H1 (cell line): ENCODE data around the gene ATF7. TPM values are rescaled to one million over a fixed set of nuclear protein-coding genes. Genes with fewer than 3 reads are reported as not detected.

Experiments
- CTCF ChIA-PET: fragments of 300-600 bp; sonication (Branson Sonifier 250); formaldehyde crosslinking; loops from one replicate; lab custom pipeline; 2021; ENCODE audit not compliant: partially characterized antibody; lab: Charles Lee
- POLR2A ChIA-PET: fragments of 300-600 bp; sonication (Branson Sonifier 250); formaldehyde crosslinking; loops from one replicate; lab custom pipeline; 2021; ENCODE audit warnings: inconsistent platforms; ENCODE audit not compliant: partially characterized antibody; lab: Charles Lee
- DNase-seq, 2 experiments: peaks; one replicate each; pipeline versions ENCODE4 v3.0.0 to v3.0.0-alpha.2; 2010 to 2022; ENCODE audit warnings: low spot score in 2 of 2, low read depth in 1 of 2, mixed read lengths in 1 of 2
- FAIRE-seq: peaks from 2 replicates; lab custom pipeline; 2011; peaks lifted over from hg19 to GRCh38; lab: Jason Lieb, UNC
- H2AFZ ChIP-seq: 2 replicates; pipeline ENCODE4 v1.8.1; 2012; ENCODE audit warnings: low read length, inconsistent platforms
- H2AK5ac ChIP-seq: 2 replicates; pipeline ENCODE4 v1.6.1; 2013; ENCODE audit warnings: low read depth, low read length
- H2BK120ac ChIP-seq: replicated peaks from 2 replicates; pipeline ENCODE3; 2013; ENCODE audit warnings: low read depth, low read length, inconsistent platforms
- H2BK12ac ChIP-seq: 2 replicates; pipeline ENCODE4 v1.6.1; 2013; ENCODE audit warnings: low read depth, low read length
- H2BK15ac ChIP-seq: 2 replicates; pipeline ENCODE4 v1.6.1; 2013; ENCODE audit warnings: low read length
- H2BK20ac ChIP-seq: 2 replicates; pipeline ENCODE4 v1.6.1; 2013; ENCODE audit warnings: low read length
- H2BK5ac ChIP-seq: 2 replicates; pipeline ENCODE4 v1.6.1; 2013; ENCODE audit warnings: low read depth, low read length
- H3K14ac ChIP-seq: 2 replicates; pipeline ENCODE4 v1.6.1; 2013; ENCODE audit warnings: inconsistent platforms; ENCODE audit not compliant: insufficient read length
- H3K18ac ChIP-seq: 2 replicates; pipeline ENCODE4 v1.6.1; 2013; ENCODE audit warnings: low read length; ENCODE audit errors: extremely low read depth
- H3K23ac ChIP-seq: 2 replicates; pipeline ENCODE4 v1.6.1; 2013; ENCODE audit warnings: inconsistent platforms; ENCODE audit not compliant: insufficient read length
- H3K23me2 ChIP-seq: 2 replicates; pipeline ENCODE4 v1.6.1; 2013; ENCODE audit warnings: low read depth, low read length
- H3K27ac ChIP-seq: 2 replicates; pipeline ENCODE4 v1.6.1; 2011; ENCODE audit warnings: low read depth, low read length, inconsistent platforms
- H3K27me3 ChIP-seq, 4 experiments: replicated peaks in 1 of 4; 1 replicate in 1 of 4; 2 replicates in 3 of 4; pipeline versions ENCODE4 v1.6.1 to v1.8.1; 2011 to 2013; ENCODE audit warnings: low read length in 3 of 4, mild to moderate bottlenecking in 3 of 4, inconsistent platforms in 2 of 4, mixed read lengths in 2 of 4, moderate library complexity in 1 of 4; ENCODE audit not compliant: control insufficient read depth in 3 of 4, insufficient read depth in 3 of 4; ENCODE audit errors: extremely low read depth in 1 of 4
- H3K36me3 ChIP-seq, 4 experiments: 2 replicates each; pipeline versions ENCODE4 v1.6.1 to v1.8.1; 2011 to 2013; ENCODE audit warnings: mild to moderate bottlenecking in 4 of 4, low read length in 3 of 4, moderate library complexity in 2 of 4, control low read depth in 1 of 4, inconsistent platforms in 1 of 4; ENCODE audit not compliant: insufficient read depth in 4 of 4, control insufficient read depth in 2 of 4
- H3K4ac ChIP-seq: replicated peaks from 2 replicates; pipeline ENCODE3; 2013; ENCODE audit warnings: low read length, low read depth, mixed read lengths, inconsistent platforms; ENCODE audit not compliant: insufficient read length
- H3K4me1 ChIP-seq, 4 experiments: replicated peaks in 1 of 4; 1 replicate in 1 of 4; 2 replicates in 3 of 4; pipeline versions ENCODE4 v1.6.1 to v1.8.1; 2011 to 2013; ENCODE audit warnings: low read length in 3 of 4, inconsistent platforms in 2 of 4, mixed read lengths in 1 of 4; ENCODE audit not compliant: insufficient read depth in 4 of 4, control insufficient read depth in 3 of 4
- H3K4me2 ChIP-seq, 2 experiments: 2 replicates each; pipeline versions ENCODE4 v1.6.1 to v1.8.1; 2011 to 2013; ENCODE audit warnings: low read depth in 2 of 2, low read length in 2 of 2, control low read depth in 1 of 2, inconsistent platforms in 1 of 2, mild to moderate bottlenecking in 1 of 2; ENCODE audit not compliant: insufficient read depth in 1 of 2
- H3K4me3 ChIP-seq, 4 experiments: fragments of 200-600, 300-600 bp in 1 of 4; sonication (generic), shearing (Covaris generic), sonication (Bioruptor Twin) in 1 of 4; 2 replicates each; pipeline versions ENCODE4 v1.5.1 to v1.8.1; 2011 to 2016; ENCODE audit warnings: low read length in 4 of 4, low read depth in 3 of 4, control low read depth in 2 of 4, inconsistent platforms in 2 of 4, mild to moderate bottlenecking in 2 of 4, mixed read lengths in 1 of 4, moderate library complexity in 1 of 4; ENCODE audit not compliant: insufficient read depth in 2 of 4; ENCODE audit errors: extremely low read depth in 1 of 4
- H3K56ac ChIP-seq: replicated peaks from 2 replicates; pipeline ENCODE3; 2013; ENCODE audit warnings: low read depth, mild to moderate bottlenecking, mixed read lengths, low read length, inconsistent platforms; ENCODE audit not compliant: insufficient read length
- H3K79me1 ChIP-seq: 2 replicates; pipeline ENCODE4 v1.6.1; 2013; ENCODE audit warnings: low read depth, low read length, control low read depth
- H3K79me2 ChIP-seq, 2 experiments: 2 replicates each; pipeline versions ENCODE4 v1.6.1 to v1.8.1; 2012 to 2013; ENCODE audit warnings: low read length in 2 of 2, mild to moderate bottlenecking in 2 of 2, inconsistent platforms in 1 of 2; ENCODE audit not compliant: insufficient read depth in 2 of 2, control insufficient read depth in 1 of 2
- H3K9ac ChIP-seq, 4 experiments: replicated peaks in 1 of 4; 1 replicate in 1 of 4; 2 replicates in 3 of 4; pipeline versions ENCODE4 v1.6.1 to v1.8.1; 2011 to 2013; ENCODE audit warnings: low read depth in 3 of 4, low read length in 3 of 4, control low read depth in 2 of 4, mild to moderate bottlenecking in 2 of 4, moderate library complexity in 2 of 4, inconsistent platforms in 1 of 4; ENCODE audit errors: extremely low read depth in 1 of 4
- H3K9me3 ChIP-seq, 2 experiments: 2 replicates each; pipeline versions ENCODE4 v1.6.1 to v1.8.1; 2012 to 2013; ENCODE audit warnings: mild to moderate bottlenecking in 2 of 2, moderate library complexity in 2 of 2, control low read depth in 1 of 2, inconsistent platforms in 1 of 2, low read depth in 1 of 2, low read length in 1 of 2, mixed read lengths in 1 of 2; ENCODE audit not compliant: insufficient read depth in 2 of 2
- H4K20me1 ChIP-seq, 2 experiments: replicated peaks in 1 of 2; 2 replicates each; pipeline versions ENCODE3 to v1.8.1; 2011 to 2013; ENCODE audit warnings: inconsistent platforms in 2 of 2, low read length in 2 of 2, mild to moderate bottlenecking in 1 of 2; ENCODE audit not compliant: insufficient read depth in 2 of 2, control insufficient read depth in 1 of 2
- H4K5ac ChIP-seq: 2 replicates; pipeline ENCODE4 v1.6.1; 2013; ENCODE audit warnings: low read length, low read depth, mixed read lengths, inconsistent platforms; ENCODE audit not compliant: insufficient read length
- H4K8ac ChIP-seq: 2 replicates; pipeline ENCODE4 v1.8.0; 2013; ENCODE audit warnings: mild to moderate bottlenecking, moderate library complexity, low read length, inconsistent platforms; ENCODE audit not compliant: insufficient read depth; ENCODE audit errors: extremely low read depth
- H4K91ac ChIP-seq: replicated peaks from 2 replicates; pipeline ENCODE3; 2013; ENCODE audit warnings: low read length, mixed read lengths, inconsistent platforms; ENCODE audit not compliant: insufficient read length
- BRCA1 ChIP-seq: IDR thresholded peaks from 2 replicates; pipeline ENCODE4 v1.6.1; 2012; ENCODE audit warnings: low read depth, low read length, improper control_type of control experiment
- JUND ChIP-seq: IDR thresholded peaks from 2 replicates; pipeline ENCODE4 v1.6.1; 2011; ENCODE audit warnings: mild to moderate bottlenecking, improper control_type of control experiment, low read length
- POLR2A ChIP-seq, 2 experiments: IDR thresholded peaks; 1 replicate in 1 of 2; 2 replicates in 1 of 2; pipeline ENCODE4 v1.6.1; 2011; ENCODE audit warnings: low read depth in 2 of 2, low read length in 2 of 2, mild to moderate bottlenecking in 2 of 2; ENCODE audit errors: control extremely low read depth in 1 of 2
- POLR2AphosphoS5 ChIP-seq: IDR thresholded peaks from 2 replicates; pipeline ENCODE4 v1.6.1; 2011; ENCODE audit warnings: low read depth, low read length
- SP1 ChIP-seq: IDR thresholded peaks from 2 replicates; pipeline ENCODE4 v1.6.1; 2011; ENCODE audit warnings: low read depth, low read length
- TAF1 ChIP-seq: IDR thresholded peaks from 2 replicates; pipeline ENCODE4 v1.6.1; 2011; ENCODE audit warnings: mild to moderate bottlenecking, low read depth, low read length
- WGBS, 2 experiments: shearing (Covaris generic) in 1 of 2; methylation state at CpG; one replicate each; pipeline versions ENCODE4 v1.1.6 to v1.1.7; 2013 to 2015; ENCODE audit warnings: low lambda C conversion rate in 2 of 2, mixed read lengths in 2 of 2, inconsistent platforms in 1 of 2, low coverage in 1 of 2, missing lambda C conversion rate in 1 of 2; ENCODE audit not compliant: insufficient replicate concordance in 2 of 2, insufficient coverage in 1 of 2, insufficient read length in 1 of 2; ENCODE audit errors: extremely low coverage in 1 of 2, missing lambda C conversion rate in 1 of 2; 5-methylcytosine and 5-hydroxymethylcytosine counted together
- polyA plus RNA-seq, 7 experiments: library from polyadenylated mRNA; depleted of rRNA in 3 of 7; stranded (reverse) in 5 of 7; unstranded in 2 of 7; fragments of >200 nt in 5 of 7; fragments of 200-250 nt in 2 of 7; gene quantifications; 1 replicate in 5 of 7; 2 replicates in 1 of 7; 4 replicates in 1 of 7; pipeline versions ENCODE4 v1.2.1 to v1.2.3, GENCODE V29; 2011 to 2013; ENCODE audit warnings: missing spikeins in 2 of 7, mixed read lengths in 2 of 7
- total RNA-seq: library from RNA; stranded (reverse); fragmentation: NEBNext Ultra II Directional; extraction: Animal tissue kit (Norgen Biotek cat#: 25700); gene quantifications from 2 replicates; pipeline ENCODE4 v1.2.1, GENCODE V29; 2021

The ATF7 gene
- total and polyA plus RNA-seq, 2 of the 8 experiments (the other 6 are each of a cell fraction or from before 2014, with no cell fraction given), result 10.1 to 16.6 TPM

DNA sequence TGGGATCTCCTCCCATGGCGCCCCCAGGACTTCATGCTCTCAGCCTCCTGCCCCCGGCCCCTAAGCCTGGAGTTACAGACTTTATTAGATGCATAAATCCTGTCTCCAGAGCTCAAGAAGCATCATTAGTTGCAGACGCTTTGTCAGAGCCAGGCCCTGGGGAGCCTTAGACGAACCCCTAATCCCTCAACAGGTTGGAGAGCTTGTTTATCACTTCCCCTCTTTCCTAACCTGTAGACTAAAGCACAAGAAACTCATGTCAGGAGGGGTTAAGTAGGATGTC is 118.6 kb downstream of the ATF7 start:
- Histone ChIP-seq H3K9me3 (no peaks in the 10 kb centered on the region), H3K4me3 (no peak overlapping the region; a peak in 1 of 8 replicates), H2BK15ac (no peak overlapping the region), H2BK20ac (no peak overlapping the region), H2AK5ac (no peak overlapping the region), H3K14ac (no peak overlapping the region), H4K8ac (no peak overlapping the region), H3K9ac (no peak overlapping the region), H4K91ac (no peak overlapping the region), H3K4me2 (no peak overlapping the region), H3K79me1 (no peaks in the 10 kb centered on the region), H4K5ac (no peak overlapping the region), H3K18ac (no peak overlapping the region), H3K27me3 (no peaks in the 10 kb centered on the region), H2BK120ac (no peak overlapping the region), H3K79me2 (0 out of 4 replicates have a peak, but pooled peaks cover 0 to 3% of the 10 kb centered on the region in 2 experiments), H2BK12ac (no peak overlapping the region), H4K20me1 (peaks cover 0 to 4% of the 10 kb centered on the region in 2 experiments), H3K27ac (no peak overlapping the region), H3K4me1 (no peaks in the 10 kb centered on the region), H3K4ac (no peak overlapping the region), H2BK5ac (no peak overlapping the region), H3K56ac (no peak overlapping the region), H2AFZ (no peak overlapping the region), H3K23me2 (no peaks in the 10 kb centered on the region), H3K36me3 (peaks cover 9 to 23% (median 14%) of the 10 kb centered on the region in 4 experiments; a peak in 7 of 8 replicates), H3K23ac (no peak overlapping the region)
- ChIA-PET CTCF (interaction anchor here (1.0 to 9.8 kb wide), 10 partner anchors 14 to 296 kb away, joined by 3 to 105 read pairs (median 9); partner anchors contain the start of gene AAAS), POLR2A (interaction anchor here (1.2 to 67.0 kb wide), 5 partner anchors 9 to 180 kb away, joined by 3 to 3397 read pairs (median 3); partner anchors contain the start of genes PCBP2 and PRR13)
- no peak for FAIRE-seq
- WGBS, 2 experiments, result 87% methylated on average over 4 of the region's 4 CpGs; no CpG with 5 or more reads in 1 of the 2 experiments
- no peak for DNase-seq
- TF ChIP-seq SP1 (no peak), POLR2AphosphoS5 (no peak), JUND (no peak), BRCA1 (no peak), TAF1 (no peak), POLR2A (IDR thresholded peaks at IDR 0.05; ENCODE audit: control extremely low read depth in 1 of 2, low read depth in 2 of 2, low read length in 2 of 2) (no peak)
